Measurements from ENCODE around the gene RPL3. TPM values are rescaled to one million over a fixed set of nuclear protein-coding genes. Genes with fewer than 3 reads are reported as not detected.

The RPL3 gene
- total and polyA plus RNA-seq, 7 donors = 266 to 1,471 (median 470) TPM

DNA sequence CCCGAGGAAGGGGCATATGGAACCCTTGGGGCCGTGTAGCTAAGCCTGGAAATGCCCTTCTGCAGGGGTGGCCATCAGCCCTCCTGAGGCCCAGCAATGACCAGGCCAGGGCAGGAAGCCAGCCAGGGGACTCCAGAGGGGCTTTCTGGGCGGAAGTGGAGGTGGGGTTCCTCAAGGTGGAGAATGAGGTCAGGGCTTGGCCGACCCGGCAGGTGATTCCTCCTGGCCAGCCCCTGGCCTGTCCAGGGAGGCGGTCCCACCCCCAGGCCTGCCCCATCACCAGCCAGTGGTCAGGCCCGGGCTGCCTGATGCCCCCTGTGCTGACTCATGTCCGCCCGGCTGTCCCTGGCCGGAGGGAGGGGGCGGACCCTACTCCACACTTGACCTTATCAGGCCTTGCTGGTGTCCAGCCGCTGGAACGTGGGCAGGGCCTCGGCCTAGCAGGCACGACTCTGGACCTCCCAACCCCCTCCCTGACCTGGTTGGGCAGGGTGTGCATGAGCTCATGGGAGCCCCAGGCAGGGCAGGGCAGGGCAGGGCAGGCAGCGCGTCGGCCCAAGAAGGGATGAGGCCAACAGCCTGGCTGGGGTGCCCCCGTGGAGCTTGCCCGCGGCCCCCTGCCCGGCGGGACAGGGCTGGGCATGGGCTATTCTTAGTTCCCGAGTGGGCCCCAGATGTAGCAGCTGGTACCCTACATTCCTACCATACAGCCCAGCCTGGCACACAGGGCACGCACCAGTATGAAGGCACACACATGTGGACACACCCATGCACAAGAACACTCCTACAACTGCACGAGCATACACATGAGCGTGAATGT is 35.9 kb downstream of the RPL3 start:
- Histone ChIP-seq H3K4me1 (peaks cover 25% of the 10 kb centered on the region), H3K36me3 (ENCODE audit: insufficient read depth in 1 of 2, low read depth in 1 of 2) (no peaks in the 10 kb centered on the region), H3K27me3 (ENCODE audit: insufficient read depth in 3 of 3, low read length in 2 of 3) (no peaks in the 10 kb centered on the region), H3K27ac (peak overlapping the region; percentile 89), H3K4me3 (no peak overlapping the region), H3K9me3 (no peaks in the 10 kb centered on the region)
- DNase-seq (peak; percentile 87 to 94), ATAC-seq (peak; percentile 90 to 94 (median 91))
- 23 to 30% (median 25%) methylated on average over 22 to 27 of the region's 27 CpGs for WGBS, 3 donors
- TF ChIP-seq, protein P1, sequence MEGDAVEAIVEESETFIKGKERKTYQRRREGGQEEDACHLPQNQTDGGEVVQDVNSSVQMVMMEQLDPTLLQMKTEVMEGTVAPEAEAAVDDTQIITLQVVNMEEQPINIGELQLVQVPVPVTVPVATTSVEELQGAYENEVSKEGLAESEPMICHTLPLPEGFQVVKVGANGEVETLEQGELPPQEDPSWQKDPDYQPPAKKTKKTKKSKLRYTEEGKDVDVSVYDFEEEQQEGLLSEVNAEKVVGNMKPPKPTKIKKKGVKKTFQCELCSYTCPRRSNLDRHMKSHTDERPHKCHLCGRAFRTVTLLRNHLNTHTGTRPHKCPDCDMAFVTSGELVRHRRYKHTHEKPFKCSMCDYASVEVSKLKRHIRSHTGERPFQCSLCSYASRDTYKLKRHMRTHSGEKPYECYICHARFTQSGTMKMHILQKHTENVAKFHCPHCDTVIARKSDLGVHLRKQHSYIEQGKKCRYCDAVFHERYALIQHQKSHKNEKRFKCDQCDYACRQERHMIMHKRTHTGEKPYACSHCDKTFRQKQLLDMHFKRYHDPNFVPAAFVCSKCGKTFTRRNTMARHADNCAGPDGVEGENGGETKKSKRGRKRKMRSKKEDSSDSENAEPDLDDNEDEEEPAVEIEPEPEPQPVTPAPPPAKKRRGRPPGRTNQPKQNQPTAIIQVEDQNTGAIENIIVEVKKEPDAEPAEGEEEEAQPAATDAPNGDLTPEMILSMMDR (IDR thresholded peaks at IDR 0.05) = no peak
- intact Hi-C loops (cut with DNase I) = no loop called here

DNA sequence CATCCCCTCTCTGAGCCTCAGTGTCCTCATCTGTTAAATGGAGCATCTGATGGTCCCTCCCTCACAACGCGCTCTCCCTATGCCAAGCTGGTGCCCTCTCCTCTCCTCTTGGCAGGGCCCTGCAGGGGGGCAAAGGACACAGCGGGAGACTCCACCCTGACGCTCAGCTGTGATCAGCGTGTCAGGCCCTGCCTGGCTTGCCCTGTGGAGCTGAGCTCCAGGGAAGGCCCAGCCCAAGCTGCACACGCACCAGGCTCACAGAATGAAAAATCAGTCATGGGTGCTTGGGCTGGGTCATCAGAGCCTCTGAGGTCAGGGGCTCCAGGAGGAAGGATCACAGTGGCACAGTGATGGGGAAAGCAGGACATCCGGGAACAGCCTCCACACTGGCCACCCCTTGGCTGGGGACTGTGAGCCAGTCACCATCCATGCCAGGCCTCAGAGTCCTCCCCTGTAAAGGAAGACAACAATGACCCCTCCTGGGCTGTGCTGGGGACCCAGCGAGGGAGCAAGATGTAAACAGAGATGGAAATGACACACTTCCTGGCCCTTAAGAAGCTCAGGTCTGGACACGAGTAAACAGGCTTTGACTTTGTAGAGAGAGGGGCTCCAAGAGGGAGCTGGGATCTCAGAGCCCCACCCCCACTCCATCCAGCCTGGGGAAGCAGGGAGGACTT is 36.6 kb downstream of the RPL3 start:
- H3K4me3 ChIP-seq = no peak overlapping the region
- H3K9me3 ChIP-seq = no peaks in the 10 kb centered on the region
- H3K27me3 ChIP-seq (ENCODE audit: insufficient read depth in 3 of 3, low read length in 2 of 3) = no peaks in the 10 kb centered on the region
- peak; percentile 46 to 72 for DNase-seq
- TF ChIP-seq, protein P1 (IDR thresholded peaks at IDR 0.05) = no peak
- WGBS, 3 donors = 65 to 76% (median 65%) methylated on average over 9 of the region's 9 CpGs
- no peaks in the 10 kb centered on the region for H3K36me3 ChIP-seq (ENCODE audit: insufficient read depth in 1 of 2, low read depth in 1 of 2)
- intact Hi-C loops (cut with DNase I) = no loop called here
- peak overlapping the region; percentile 89 for H3K27ac ChIP-seq
- ATAC-seq = peak; percentile 52 to 75 (median 70)
- peaks cover 32% of the 10 kb centered on the region for H3K4me1 ChIP-seq

DNA sequence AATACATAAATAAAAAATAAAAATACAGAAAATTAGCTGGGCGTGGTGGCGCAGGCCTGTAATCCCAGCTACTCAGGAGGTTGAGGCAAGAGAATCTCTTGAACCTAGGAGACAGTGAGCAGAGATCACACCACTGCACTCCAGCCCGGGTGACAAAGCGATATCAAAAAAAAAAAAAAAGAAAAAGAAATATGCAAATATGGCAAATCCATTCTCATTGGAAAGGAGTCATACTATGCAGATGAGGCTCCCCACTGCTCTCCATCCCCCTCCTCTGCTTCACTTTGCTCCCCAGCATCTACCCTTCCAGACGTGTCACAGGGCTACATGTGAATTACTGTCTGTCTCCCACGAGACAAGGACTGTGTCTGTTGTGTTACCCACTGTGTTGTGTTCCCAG is 38.3 kb downstream of the RPL3 start:
- WGBS, 3 donors = 78 to 91% (median 81%) methylated on average over 6 of the region's 6 CpGs
- H3K9me3 ChIP-seq = no peaks in the 10 kb centered on the region
- intact Hi-C loops (cut with DNase I) = no loop called here
- H3K27me3 ChIP-seq (ENCODE audit: insufficient read depth in 3 of 3, low read length in 2 of 3) = no peaks in the 10 kb centered on the region
- TF ChIP-seq, protein P1 (IDR thresholded peaks at IDR 0.05) = no peak
- H3K27ac ChIP-seq = peak overlapping the region; percentile 89
- H3K4me1 ChIP-seq = peaks cover 41% of the 10 kb centered on the region
- DNase-seq (no peak), ATAC-seq (no peak)
- no peaks in the 10 kb centered on the region for H3K36me3 ChIP-seq (ENCODE audit: insufficient read depth in 1 of 2, low read depth in 1 of 2)
- H3K4me3 ChIP-seq = no peak overlapping the region

DNA sequence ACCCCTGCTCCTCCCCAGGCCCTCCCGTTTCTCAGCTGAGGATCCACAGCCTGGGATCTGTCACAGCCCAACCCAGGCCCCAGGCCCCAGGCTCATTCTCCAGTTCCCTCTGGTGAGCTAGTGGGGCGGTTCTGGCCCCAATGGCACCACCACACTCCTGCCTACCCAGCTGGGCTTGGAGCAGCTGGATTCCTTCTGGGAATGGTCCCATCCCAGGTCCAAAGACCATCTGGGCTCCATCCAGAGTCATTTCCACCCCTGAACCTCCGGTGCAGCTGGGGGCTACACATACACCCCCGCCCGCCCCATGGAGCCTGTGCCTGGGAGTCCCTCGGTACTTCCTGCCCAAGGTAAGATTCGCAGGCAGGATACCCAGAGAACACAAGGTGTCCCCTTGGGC is 39.2 kb downstream of the RPL3 start:
- 85 to 86% (median 86%) methylated on average over 7 of the region's 7 CpGs for WGBS, 3 donors
- DNase-seq (no peak), ATAC-seq (no peak)
- TF ChIP-seq, protein P1 (IDR thresholded peaks at IDR 0.05) = no peak
- no peak overlapping the region for H3K4me3 ChIP-seq
- no peaks in the 10 kb centered on the region for H3K36me3 ChIP-seq (ENCODE audit: insufficient read depth in 1 of 2, low read depth in 1 of 2)
- intact Hi-C loops (cut with DNase I) = no loop called here
- no peaks in the 10 kb centered on the region for H3K9me3 ChIP-seq
- peaks cover 41% of the 10 kb centered on the region for H3K4me1 ChIP-seq
- no peaks in the 10 kb centered on the region for H3K27me3 ChIP-seq (ENCODE audit: insufficient read depth in 3 of 3, low read length in 2 of 3)
- peak overlapping the region; percentile 75 for H3K27ac ChIP-seq

Measured in psoas muscle (tissue), 8 donors.